AG09309 (cell line): Measurements from ENCODE around the gene TCF20.

Source experiments
- DNase-seq: peaks from one replicate; pipeline ENCODE4 v3.0.0-alpha.2; 2010; ENCODE audit warnings: low read depth
- H3K4me3 ChIP-seq: 2 replicates; pipeline ENCODE4 v1.5.1; 2011; ENCODE audit warnings: mild to moderate bottlenecking, low read depth, low read length, moderate library complexity; ENCODE audit not compliant: control insufficient read depth
- CTCF ChIP-seq: IDR thresholded peaks from 2 replicates; pipeline ENCODE4 v1.5.1; 2011; ENCODE audit warnings: mild to moderate bottlenecking, low read depth, low read length, inconsistent platforms; ENCODE audit not compliant: insufficient read depth, control insufficient read depth; ENCODE audit errors: missing control alignments

TCF20 gene

GRCh38 chr22:42279425-42280020, 9.1 kb upstream of the TCF20 start:
- DNase-seq: no peak
- no peak overlapping the region for H3K4me3 ChIP-seq
- no peak for TF ChIP-seq CTCF

- no peak for DNase-seq
- peak; percentile 13 for TF ChIP-seq CTCF
- H3K4me3 ChIP-seq: no peak overlapping the region
These were observed 7.7 kb upstream of the TCF20 start for GRCh38 chr22:42277988-42278776.

- DNase-seq: no peak
- no peak overlapping the region for H3K4me3 ChIP-seq
- no peak for TF ChIP-seq CTCF
These were observed 6.8 kb upstream of the TCF20 start for GRCh38 chr22:42277232-42277753.

- TF ChIP-seq CTCF: no peak
- H3K4me3 ChIP-seq: no peak overlapping the region
- DNase-seq: no peak
These were observed 5.5 kb upstream of the TCF20 start for GRCh38 chr22:42275970-42276369.

GRCh38 chr22:42275176-42275575, 4.7 kb upstream of the TCF20 start:
- TF ChIP-seq CTCF: no peak
- H3K4me3 ChIP-seq: no peak overlapping the region
- no peak for DNase-seq

- H3K4me3 ChIP-seq: no peak overlapping the region
- TF ChIP-seq CTCF: no peak
- DNase-seq: no peak
These were observed 3.5 kb upstream of the TCF20 start for GRCh38 chr22:42273855-42274451.
